ENCODE results near the gene BCL6.

Gene BCL6

GRCh38 chr3:187745201-187746058 is at the start of gene BCL6:
TSS of gene BCL6 (minus strand) at chr3:187745468. CDS start at chr3:187733693, 11,775 bp downstream.
- peak; percentile 83 for DNase-seq

GRCh38 chr3:187794731-187795130 is 49.5 kb upstream of the BCL6 start:
- no peak for DNase-seq

GRCh38 chr3:187793618-187794017 is 48.4 kb upstream of the BCL6 start:
- no peak for DNase-seq

GRCh38 chr3:187792521-187792920 is 47.3 kb upstream of the BCL6 start:
- no peak for DNase-seq

- DNase-seq, result no peak
Observed at GRCh38 chr3:187789872-187790271, 44.6 kb upstream of the BCL6 start.

- DNase-seq, result no peak
Observed at GRCh38 chr3:187788984-187789857, 44.0 kb upstream of the BCL6 start.

GRCh38 chr3:187783098-187783497 is 37.8 kb upstream of the BCL6 start:
- no peak for DNase-seq

- no peak for DNase-seq
Observed at GRCh38 chr3:187782006-187782405, 36.7 kb upstream of the BCL6 start.

GRCh38 chr3:187781001-187781400 is 35.7 kb upstream of the BCL6 start:
- DNase-seq, result no peak

- DNase-seq, result no peak
Observed at GRCh38 chr3:187778726-187779125, 33.5 kb upstream of the BCL6 start.

- DNase-seq, result no peak
Observed at GRCh38 chr3:187777331-187777941, 32.2 kb upstream of the BCL6 start.

- no peak for DNase-seq
Observed at GRCh38 chr3:187775549-187775948, 30.3 kb upstream of the BCL6 start.

- no peak for DNase-seq
Observed at GRCh38 chr3:187774185-187774789, 29.0 kb upstream of the BCL6 start.

- no peak for DNase-seq
Observed at GRCh38 chr3:187773233-187774184, 28.2 kb upstream of the BCL6 start.

- DNase-seq, result no peak
Observed at GRCh38 chr3:187770224-187770623, 25.0 kb upstream of the BCL6 start.

- no peak for DNase-seq
Observed at GRCh38 chr3:187769771-187770170, 24.5 kb upstream of the BCL6 start.

GRCh38 chr3:187767266-187768012 is 22.2 kb upstream of the BCL6 start:
- DNase-seq, result no peak

- DNase-seq, result no peak
Observed at GRCh38 chr3:187765342-187765741, 20.1 kb upstream of the BCL6 start.

GRCh38 chr3:187763850-187764648 is 18.8 kb upstream of the BCL6 start:
- DNase-seq, result no peak

GRCh38 chr3:187762792-187763191 is 17.5 kb upstream of the BCL6 start:
- no peak for DNase-seq
